Measurements from ENCODE around the gene MERTK.

Gene MERTK

DNA sequence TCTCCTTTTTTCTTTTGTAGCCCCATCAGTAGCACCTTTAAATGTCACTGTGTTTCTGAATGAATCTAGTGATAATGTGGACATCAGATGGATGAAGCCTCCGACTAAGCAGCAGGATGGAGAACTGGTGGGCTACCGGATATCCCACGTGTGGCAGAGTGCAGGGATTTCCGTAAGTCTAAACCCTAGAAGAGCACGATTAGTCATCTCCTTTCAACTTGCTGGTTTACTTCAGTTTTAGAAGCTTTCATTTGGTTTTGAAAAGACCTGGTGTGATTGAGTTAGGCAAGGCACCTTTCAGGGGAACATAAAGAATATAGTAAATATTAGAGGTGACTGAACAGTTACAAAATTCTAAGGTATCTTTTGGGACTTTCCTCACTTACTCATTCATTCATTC is 84.4 kb downstream of the MERTK start:
- DNase-seq: no peak

DNA sequence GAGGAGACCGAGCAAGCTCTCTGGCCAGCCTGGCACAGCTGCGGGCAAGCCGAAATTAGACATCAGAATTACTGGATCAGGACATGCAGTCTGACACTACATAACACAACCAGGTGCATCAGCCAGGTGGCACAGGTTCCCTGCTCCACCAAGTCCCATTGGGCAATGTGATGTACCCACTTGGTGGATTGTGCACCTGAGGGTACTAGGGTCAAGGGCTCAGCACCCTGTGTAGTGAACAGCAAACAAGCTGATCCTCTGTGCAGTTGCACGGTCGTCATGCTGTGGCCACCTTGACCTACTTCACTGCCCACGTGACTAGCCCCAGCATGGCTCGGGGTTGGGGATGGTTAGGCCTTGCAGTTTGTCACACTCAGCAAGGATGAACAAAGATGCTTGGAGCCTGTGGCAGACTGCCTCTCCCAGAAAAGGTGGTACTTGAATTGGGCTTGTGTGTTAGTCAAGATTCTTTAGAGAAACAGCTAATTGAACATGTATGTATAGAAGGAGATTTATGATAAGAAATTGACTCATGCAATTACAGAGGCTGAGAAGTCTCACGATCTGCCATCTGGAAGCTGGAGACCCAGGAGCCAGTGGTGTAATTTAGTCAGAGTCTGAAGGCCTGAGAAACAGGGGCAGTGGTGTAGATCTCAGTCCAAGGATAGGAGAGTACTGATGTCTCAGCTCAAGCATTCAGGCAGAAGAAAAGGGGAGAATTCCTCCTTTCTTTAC is 85.2 kb downstream of the MERTK start:
- no peak for DNase-seq

DNA sequence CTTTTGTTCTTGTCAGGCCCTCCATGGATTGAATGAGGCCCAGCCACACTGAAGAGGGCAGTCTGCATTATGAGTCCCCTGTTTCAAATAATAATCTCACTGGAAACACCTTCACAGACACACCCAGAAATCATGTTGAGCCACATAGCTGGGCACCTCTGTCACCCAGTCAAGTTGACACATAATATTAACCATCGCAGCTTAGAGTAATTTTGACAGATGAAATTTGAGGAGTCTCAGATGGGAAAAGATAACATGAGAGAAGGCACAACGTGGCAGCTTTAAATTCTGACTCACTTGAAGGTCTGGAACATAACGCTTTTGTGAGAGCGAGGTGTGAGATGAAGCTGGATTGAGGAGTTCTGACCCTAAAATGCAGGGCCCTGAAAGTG is 85.8 kb downstream of the MERTK start:
- DNase-seq: no peak

DNA sequence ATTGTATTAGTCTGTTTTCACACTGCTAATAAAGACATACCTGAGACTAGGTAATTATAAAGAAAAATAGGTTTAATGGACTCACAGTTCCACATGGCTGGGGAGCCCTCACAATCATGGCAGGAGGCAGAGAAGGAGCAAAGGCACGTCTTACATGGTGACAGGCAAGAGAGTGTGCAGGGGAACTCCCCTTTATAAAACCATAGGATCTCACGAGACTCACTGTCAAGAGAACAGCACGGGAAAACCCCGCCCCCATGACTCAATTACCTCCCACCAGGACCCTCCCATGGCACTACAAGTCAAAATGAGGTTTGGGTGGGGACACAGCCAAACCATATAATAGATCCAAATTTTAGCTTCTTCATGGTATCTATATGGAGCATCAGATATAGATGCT is 87.1 kb downstream of the MERTK start:
- DNase-seq: no peak

DNA sequence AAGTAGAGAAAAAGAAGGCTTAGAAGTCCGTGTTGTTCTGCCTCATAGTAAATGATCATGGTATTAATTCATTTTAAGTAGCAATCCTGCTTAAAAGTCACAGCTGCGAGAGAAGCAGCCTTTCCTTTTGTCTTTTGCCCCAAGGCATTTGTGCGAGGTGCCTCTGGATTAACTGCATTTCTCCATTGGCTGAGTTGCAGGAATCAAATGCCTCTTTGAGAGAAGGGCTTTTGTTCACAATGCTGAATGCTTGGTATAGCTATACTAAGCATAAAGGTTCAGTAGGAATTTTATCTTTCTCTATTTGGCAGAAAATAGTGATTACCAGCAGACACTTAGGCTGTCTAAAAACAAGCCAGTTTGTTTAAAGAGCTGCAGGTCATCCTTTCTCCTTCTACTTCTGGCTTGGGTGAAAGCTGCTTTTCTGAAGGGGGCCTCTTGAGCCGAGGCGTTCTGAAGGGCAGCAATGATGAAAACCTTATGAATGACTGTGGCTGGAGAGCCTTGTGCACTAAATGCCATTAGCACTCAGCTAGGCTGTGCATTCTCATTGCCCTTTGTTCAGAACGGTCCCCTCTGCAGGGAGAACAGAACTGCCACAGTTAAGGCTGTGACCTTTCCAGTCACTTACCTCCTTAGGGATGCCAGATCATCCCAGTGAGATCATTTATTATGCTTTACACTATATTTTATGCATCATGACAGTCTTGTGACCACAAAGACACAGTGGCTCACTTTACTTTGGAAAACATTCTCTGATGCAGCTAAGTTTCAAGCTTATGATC is 87.9 kb downstream of the MERTK start:
- DNase-seq: no peak

DNA sequence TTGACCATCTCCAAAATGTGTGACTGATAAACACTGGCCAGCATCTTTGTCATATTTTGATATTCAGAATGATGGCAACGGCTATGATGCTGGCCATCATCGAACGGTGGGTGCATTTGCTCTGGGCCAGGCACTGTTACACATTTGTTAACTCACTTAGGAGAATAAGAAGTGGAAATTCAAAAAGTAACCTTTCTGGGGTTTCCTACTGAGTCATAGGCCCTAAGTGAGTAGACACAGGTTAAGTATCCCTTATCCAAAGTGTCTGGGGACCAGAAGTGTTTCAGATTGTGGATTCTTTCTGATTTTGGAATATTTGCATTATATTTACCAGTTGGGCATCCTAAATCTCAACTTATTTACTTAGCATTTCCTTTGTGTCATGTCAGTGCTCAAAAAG is 92.0 kb downstream of the MERTK start:
- no peak for DNase-seq

DNA sequence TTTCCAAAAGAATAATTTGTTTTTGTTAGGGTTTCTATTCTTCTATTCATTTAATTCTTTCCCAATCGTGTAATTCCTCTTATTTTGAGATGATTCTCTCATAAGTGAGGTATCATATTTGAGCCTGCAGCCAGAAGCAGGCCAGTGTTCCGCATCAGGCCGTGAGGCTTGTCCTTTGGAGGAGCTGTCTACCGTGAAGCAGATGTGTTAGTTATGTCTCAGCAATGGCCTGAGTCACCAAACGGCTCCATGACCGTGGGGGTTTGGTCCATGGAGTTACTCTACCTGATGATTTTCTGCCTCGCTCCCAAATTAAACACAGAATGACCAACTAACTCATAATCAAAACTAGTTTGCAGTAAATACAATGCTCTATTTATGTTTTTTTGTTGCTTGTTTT is 92.4 kb downstream of the MERTK start:
- no peak for DNase-seq

DNA sequence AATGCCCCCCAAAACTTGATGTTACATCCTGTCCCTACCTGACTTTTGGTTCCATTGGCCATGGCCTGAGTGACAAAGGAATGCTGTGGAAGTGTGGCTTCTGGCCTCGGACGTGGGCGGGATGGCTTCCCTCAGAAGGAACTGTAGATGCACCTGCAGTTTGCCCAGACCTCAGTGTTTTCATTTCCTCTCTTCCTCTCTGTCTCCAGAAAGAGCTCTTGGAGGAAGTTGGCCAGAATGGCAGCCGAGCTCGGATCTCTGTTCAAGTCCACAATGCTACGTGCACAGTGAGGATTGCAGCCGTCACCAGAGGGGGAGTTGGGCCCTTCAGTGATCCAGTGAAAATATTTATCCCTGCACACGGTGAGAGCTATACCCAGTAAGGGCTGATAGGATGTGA is 95.6 kb downstream of the MERTK start:
- peak; percentile 18 to 37 for DNase-seq

DNA sequence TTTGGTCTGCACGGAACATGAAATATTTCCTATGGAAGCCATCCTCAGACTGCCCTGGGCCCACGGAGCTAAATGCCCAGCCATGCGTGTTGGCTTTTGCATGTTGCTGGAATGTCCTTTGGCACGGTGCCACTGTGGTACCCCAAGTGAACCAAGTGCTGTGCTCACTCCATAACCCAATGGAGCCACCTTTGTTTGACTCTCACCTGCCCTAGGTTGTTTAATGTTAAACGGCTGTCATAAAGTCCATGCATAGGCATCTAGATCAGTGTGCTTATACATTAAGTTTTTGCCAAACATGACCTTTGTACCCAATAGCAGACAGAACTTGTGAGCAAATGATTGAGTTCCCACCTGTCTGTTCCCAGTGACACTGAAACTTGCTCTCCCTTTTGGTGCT is 96.7 kb downstream of the MERTK start:
- DNase-seq: no peak

DNA sequence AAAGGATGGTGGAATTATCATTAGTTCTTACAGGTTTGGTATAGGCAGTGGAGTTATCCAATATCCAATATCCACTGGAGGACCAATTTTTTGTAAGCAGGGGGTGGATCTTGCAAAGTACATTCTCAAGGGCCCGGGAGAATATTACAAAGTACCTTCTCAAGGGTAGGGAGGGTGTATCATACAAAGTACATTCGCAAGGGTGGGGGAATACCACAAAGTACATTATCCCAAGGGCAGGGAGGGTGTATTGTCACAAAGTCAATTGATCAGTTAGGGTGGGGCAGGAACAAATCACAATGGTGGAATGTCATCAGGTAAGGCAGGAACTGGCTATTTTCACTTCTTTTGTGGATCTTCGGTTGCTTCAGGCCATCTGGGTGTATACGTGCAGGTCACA is 101.4 kb downstream of the MERTK start:
- no peak for DNase-seq

DNA sequence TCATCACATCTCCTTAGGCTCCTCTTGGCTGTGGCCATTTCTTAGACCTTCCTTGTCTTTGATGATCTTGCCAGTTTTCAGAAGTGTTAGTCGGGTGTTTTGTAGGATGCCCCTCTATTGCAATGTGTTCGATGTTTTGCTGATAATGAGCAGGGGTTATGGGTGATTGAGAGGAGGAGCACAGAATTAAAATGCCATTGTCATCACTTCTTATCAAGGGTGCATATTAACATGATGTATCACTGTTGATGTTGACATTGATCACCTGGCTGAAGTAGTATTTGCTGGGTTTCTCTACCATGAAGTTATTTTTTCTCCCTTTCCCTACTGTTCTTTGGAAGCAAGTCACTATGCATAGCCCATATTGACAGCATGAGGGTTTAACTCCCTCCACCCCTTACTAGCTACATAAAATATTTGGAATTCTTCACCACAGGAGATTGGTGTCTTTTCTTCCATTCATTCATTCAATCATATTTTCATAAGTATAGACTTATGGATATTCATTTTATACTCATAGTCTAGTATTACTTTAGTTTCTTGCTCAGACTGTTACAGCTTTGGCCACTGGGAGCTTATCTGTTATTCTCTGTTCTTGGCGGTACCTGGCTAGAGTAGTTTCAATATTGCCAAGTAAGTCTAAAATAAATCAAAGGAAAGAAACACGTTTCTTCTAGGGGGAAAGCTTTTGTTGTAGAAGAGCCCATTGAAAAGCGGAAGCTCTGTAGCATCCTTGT is 102.2 kb downstream of the MERTK start:
- DNase-seq: no peak

DNA sequence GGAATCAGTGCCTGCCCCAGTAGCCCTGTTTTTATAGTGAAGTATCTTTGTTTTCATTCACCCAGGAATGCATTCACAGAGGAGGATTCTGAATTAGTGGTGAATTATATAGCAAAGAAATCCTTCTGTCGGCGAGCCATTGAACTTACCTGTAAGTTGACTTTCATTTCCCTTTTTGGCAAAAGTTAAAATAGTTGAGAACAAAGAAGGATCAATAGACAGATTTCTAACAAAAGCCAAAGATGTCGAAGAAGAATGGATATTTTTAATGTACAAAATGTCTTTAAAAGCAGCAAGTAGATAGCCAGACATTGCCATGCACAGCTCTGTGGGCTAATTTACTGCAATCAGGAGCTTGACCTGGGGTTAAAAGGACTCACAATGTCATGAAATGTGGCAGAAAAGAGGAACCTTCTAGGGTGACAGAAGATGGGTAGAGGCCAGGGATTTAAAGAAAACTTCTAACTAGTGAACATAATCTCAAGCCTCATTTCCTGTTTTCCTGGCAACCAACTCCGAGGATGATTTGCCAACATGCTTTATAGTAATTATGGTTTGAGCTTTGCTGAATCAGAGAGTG is 102.8 kb downstream of the MERTK start:
- peak; percentile 88 to 95 for DNase-seq

DNA sequence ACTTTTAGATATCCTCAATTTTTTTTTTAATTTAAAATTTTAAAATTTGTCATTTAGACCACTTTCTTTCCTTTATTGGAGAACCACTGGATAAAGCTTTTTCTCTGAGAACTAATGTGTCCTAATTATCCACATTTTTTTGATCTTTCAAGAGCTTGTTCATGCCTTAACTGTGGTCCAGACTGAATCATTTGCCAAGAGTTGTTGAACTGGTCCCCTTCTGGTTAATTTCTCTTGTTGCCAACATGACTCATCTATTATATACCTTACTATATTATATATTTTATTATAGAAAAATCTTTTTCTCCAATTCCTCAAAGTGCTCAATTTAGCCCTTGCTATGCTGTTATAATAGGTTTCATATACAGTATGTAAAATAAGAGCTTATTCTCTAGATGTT is 103.5 kb downstream of the MERTK start:
- DNase-seq: no peak

DNA sequence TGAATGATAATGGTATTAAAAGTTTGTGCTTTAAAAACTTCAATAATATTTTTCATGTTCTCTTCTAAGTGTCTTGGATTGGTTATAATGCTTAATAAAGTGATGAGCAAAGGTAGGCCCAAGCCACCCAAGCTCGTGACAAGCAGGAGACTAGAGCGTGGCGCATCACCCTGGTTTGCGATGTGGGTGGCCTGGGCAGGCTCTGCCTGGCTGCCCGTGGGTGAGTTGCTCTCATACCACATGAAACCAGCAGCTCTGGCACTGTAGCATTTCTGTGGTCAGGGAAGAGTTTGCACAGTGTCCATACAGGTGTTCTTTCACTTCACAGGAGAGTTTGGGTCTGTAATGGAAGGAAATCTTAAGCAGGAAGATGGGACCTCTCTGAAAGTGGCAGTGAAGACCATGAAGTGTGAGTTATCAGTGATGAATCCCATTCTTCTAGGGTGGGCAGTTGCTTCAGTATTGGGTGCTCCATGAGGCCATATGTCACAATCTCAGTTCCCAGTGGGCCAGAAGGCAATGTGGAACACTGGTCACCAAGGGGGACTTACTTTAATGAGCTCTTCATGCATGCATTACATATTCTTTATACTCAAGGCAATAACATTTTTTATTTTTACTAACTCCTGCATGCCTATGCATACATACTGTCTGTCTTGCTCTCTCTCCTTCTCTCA is 105.3 kb downstream of the MERTK start:
- peak in 1 of 2 donors; percentile 54 for DNase-seq

DNA sequence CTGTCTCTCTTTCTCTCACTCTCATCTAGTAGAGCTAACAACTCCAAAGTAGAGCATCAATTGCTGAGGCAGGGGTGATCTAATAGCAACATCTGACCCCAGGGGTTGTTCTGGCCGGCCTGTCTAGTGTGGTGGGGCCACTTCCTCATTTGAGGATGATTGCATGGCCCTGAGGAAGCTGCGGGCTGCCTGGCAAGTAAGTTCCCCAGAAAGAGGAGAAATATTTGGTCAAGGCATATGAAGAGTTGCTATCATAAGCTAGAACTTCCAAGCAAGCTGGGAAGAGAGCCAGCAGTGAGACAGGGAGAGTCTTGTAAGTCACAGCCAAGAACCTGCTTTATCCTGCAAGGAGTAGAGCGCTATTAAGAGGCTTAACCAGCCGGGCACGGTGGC is 105.8 kb downstream of the MERTK start:
- DNase-seq: peak; percentile 96 to 98

DNA sequence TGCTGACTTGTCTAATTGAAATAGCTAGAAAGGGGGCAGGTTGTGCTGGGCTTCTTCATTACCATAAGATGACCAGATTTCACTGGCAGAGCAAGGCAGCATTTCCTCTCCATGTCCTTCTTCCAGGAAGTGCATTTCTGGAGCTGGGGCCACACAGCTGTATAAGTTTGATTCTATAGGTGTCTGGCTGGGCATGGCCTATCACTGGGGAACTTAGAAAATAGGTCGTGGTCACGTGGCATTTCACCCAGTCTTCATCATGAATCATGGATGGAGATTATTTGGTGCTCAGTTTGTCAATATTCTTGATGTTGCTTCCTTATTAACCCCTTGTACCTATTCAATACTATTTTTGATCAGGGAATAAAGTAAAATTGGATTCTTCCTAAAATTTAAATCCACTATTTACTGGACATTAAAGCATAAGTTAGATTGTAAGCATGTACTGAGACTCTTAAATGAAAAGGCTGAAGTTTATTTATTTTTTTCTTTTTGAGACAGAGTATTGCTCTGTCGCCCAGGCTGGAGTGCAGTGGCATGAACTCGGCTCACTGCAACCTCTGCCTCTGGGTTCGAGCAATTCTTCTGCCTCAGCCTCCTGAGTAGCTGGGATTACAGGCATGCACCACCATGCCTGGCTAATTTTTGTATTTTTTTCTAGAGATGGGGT is 107.1 kb downstream of the MERTK start:
- peak; percentile 20 to 27 for DNase-seq

DNA sequence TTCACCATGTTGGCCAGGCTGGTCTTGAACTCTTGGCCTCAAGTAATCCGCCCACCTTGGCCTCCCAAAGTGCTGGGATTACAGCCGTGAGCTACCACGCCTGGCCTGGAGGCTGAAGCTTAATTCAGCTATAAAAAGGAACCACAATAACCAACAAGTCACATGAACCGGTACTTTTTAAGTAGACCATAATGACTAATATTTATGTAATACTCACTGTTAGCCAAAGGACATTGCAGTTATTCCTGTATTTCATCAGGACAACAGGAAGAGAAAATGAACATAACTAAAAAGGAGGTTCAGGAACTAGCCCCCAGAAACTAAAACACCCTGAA is 107.6 kb downstream of the MERTK start:
- DNase-seq: peak; percentile 91 to 96

DNA sequence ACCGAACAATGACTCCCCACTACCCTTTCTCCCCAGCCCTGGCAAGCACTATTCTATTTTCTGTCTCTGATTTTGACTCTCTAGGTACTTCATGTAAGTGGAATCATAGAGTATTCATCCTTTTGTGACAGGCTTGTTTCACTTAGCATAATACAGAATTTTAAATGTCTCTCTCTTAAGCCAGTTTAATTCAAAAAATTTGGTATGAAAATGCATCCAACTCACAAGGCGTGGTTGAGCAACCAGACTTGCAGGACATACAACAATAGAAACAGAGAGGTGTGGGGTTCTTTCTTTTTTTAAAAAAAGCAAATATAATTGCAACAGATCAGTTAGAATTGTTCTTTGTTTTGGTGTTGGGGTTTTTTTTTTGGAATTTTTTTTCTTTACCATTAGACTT is 109.1 kb downstream of the MERTK start:
- no peak for DNase-seq

DNA sequence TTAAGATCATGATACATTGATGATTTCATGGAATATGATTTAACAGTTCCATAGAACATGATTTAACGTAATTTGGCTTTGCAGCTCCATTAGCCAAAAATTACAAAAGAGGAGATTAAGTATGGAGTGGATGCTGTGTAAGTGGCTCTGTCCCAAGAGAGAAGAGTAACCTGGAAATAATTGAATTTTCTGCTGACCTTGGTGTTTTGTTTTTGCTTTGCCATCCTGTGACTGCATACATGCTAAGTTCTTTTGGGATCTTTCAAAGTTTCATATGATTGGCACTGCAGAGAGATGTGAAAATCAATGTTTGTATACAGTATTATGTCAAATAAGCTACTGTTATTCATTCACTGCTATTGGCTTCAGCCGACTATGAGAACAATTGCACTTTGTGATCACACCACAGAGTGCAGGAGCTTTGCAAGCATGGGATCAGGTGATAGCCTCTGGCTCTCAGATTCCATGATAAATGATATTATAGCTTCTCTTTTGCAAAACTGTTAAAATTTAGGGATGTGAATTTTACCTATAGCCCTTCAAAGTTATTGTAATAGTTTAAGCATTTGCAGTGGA is 110.6 kb downstream of the MERTK start:
- DNase-seq: no peak

DNA sequence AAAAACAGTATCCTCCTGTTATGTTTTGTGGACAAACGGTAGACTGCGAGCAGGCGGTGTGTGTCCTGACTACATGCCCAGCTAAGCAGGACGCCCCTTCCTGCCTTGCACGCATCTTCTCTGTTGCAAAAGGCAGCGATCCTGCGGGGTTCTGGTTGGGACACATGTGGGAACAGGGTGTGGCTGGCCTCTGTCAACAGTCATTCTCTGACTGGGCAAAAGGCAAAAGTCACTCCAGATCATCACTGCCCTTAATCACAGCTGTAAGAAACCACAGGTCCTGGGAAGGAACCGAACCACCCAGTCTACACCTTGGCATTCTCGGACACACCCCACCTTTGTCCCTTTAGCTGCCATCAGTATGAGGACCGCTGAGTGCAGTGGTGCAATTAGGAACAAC is 112.3 kb downstream of the MERTK start:
- peak; percentile 69 to 80 for DNase-seq

DNA sequence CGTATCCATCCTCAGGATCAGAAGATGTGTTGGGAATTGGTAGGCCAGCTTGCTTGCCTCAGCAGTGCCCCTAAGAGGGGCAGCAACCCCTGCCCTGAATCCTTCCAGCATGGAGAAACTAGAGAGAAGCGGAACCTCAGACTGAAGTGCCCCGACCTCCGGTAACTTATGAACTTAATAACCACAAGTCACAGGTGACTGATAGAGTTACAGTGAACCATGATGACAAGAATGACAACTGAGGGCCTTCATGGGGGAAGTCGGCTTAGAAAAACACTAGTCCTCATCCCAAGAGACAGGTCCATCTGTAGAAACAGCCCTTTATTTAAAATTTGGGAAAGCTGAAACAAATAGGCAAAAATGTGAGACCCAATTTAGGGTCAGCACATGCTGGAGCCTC is 114.1 kb downstream of the MERTK start:
- DNase-seq: no peak

DNA sequence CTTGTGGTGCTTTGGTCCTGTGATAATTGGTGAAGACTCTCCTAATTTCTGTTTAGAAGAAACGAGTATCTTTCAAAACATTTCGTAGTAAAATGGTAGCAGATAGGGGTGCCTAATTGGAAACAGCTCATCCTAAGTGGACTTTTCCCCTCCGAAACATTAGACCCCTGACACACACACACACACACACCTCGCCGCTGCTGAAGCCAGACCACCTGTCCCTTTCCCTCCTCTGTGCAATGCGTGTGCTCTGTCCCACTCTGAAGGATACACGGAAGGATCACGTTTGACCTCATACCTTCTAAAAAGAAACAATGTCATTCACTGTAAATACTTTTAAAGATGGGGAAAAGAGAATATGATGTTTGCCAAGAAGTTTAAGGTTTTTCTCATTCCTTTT is 120.4 kb downstream of the MERTK start:
- DNase-seq: no peak
